H9 (cell line): ENCODE results near the gene PTPN2. TPM values are rescaled to one million over a fixed set of nuclear protein-coding genes. Genes with fewer than 3 reads are reported as not detected.

ENCODE experiments used
- DNase-seq: peaks from one replicate; pipeline ENCODE4 v3.0.0-alpha.2; 2017
- H2AFZ ChIP-seq: one replicate; pipeline ENCODE4 v1.6.1; 2013; ENCODE audit warnings: mild to moderate bottlenecking, low read length, control low read depth, moderate library complexity
- H2AK5ac ChIP-seq: 2 replicates; pipeline ENCODE4 v1.6.1; 2013; ENCODE audit warnings: low read length, control low read depth, mixed read lengths; ENCODE audit not compliant: insufficient read length
- H2BK120ac ChIP-seq: one replicate; pipeline ENCODE4 v1.6.1; 2013; ENCODE audit warnings: low read depth, mild to moderate bottlenecking, low read length, control low read depth, inconsistent platforms; ENCODE audit not compliant: poor library complexity, severe bottlenecking
- H2BK12ac ChIP-seq: 2 replicates; pipeline ENCODE4 v1.6.1; 2013; ENCODE audit warnings: low read length, control low read depth, mixed read lengths, low read depth; ENCODE audit not compliant: insufficient read length
- H2BK15ac ChIP-seq: 2 replicates; pipeline ENCODE4 v1.6.1; 2013; ENCODE audit warnings: low read depth, low read length, control low read depth
- H2BK20ac ChIP-seq: one replicate; pipeline ENCODE4 v1.6.1; 2013; ENCODE audit warnings: low read depth, mild to moderate bottlenecking, low read length, control low read depth, inconsistent platforms; ENCODE audit not compliant: poor library complexity, severe bottlenecking
- H2BK5ac ChIP-seq: 2 replicates; pipeline ENCODE4 v1.6.1; 2013; ENCODE audit warnings: low read length, control low read depth, mixed read lengths; ENCODE audit not compliant: insufficient read length
- H3K14ac ChIP-seq: 2 replicates; pipeline ENCODE4 v1.6.1; 2013; ENCODE audit warnings: low read length, control low read depth; ENCODE audit not compliant: insufficient read depth
- H3K18ac ChIP-seq: 2 replicates; pipeline ENCODE4 v1.6.1; 2013; ENCODE audit warnings: low read depth, mild to moderate bottlenecking, mixed read lengths, low read length, control low read depth; ENCODE audit not compliant: insufficient read length
- H3K23ac ChIP-seq: 2 replicates; pipeline ENCODE4 v1.6.1; 2013; ENCODE audit warnings: low read length, control low read depth, mixed read lengths, low read depth; ENCODE audit not compliant: insufficient read length
- H3K23me2 ChIP-seq: 2 replicates; pipeline ENCODE4 v1.6.1; 2013; ENCODE audit warnings: low read depth, mild to moderate bottlenecking, mixed read lengths, low read length, control low read depth; ENCODE audit not compliant: insufficient read length, poor library complexity, severe bottlenecking
- H3K27ac ChIP-seq: 2 replicates; pipeline ENCODE4 v1.5.1; 2013; ENCODE audit warnings: low read length, control low read depth, mixed read lengths, low read depth; ENCODE audit not compliant: insufficient read length
- H3K27me3 ChIP-seq: 2 replicates; pipeline ENCODE4 v1.6.1; 2013; ENCODE audit warnings: low read length, control low read depth, inconsistent platforms; ENCODE audit not compliant: insufficient read depth
- H3K4ac ChIP-seq: 2 replicates; pipeline ENCODE4 v1.6.1; 2013; ENCODE audit warnings: low read depth, mild to moderate bottlenecking, control low read depth, inconsistent platforms, low read length, moderate library complexity
- H3K4me1 ChIP-seq: 2 replicates; pipeline ENCODE4 v1.6.1; 2013; ENCODE audit warnings: low read length, control low read depth, inconsistent platforms; ENCODE audit not compliant: insufficient read depth
- H3K4me2 ChIP-seq: 2 replicates; pipeline ENCODE4 v1.6.1; 2013; ENCODE audit warnings: low read length, control low read depth, mixed read lengths; ENCODE audit not compliant: insufficient read length, insufficient read depth
- H3K56ac ChIP-seq: 2 replicates; pipeline ENCODE4 v1.6.1; 2013; ENCODE audit warnings: low read depth, mild to moderate bottlenecking, mixed read lengths, low read length, control low read depth; ENCODE audit not compliant: insufficient read length
- H3K79me1 ChIP-seq: 2 replicates; pipeline ENCODE4 v1.6.1; 2013; ENCODE audit warnings: low read depth, mild to moderate bottlenecking, moderate library complexity, low read length, control low read depth, inconsistent platforms; ENCODE audit not compliant: insufficient read depth, poor library complexity, severe bottlenecking
- H3K79me2 ChIP-seq: 2 replicates; pipeline ENCODE4 v1.6.1; 2013; ENCODE audit warnings: low read length, control low read depth, inconsistent platforms; ENCODE audit not compliant: insufficient read depth
- H3K9ac ChIP-seq: 2 replicates; pipeline ENCODE4 v1.6.1; 2013; ENCODE audit warnings: low read length, control low read depth, mixed read lengths; ENCODE audit not compliant: insufficient read length; ENCODE audit errors: extremely low read depth
- H3K9me3 ChIP-seq: one replicate; pipeline ENCODE4 v1.6.1; 2013; ENCODE audit warnings: low read depth, low read length, inconsistent platforms; ENCODE audit not compliant: control insufficient read depth
- H3T11ph ChIP-seq: one replicate; pipeline ENCODE4 v1.6.1; 2013; ENCODE audit warnings: mild to moderate bottlenecking, low read length, control low read depth, inconsistent platforms
- H4K20me1 ChIP-seq: one replicate; pipeline ENCODE4 v1.6.1; 2013; ENCODE audit not compliant: control insufficient read depth, insufficient read length, insufficient read depth
- H4K5ac ChIP-seq: 2 replicates; pipeline ENCODE4 v1.6.1; 2013; ENCODE audit warnings: low read depth, mild to moderate bottlenecking, mixed read lengths, low read length, control low read depth; ENCODE audit not compliant: insufficient read length
- H4K8ac ChIP-seq: replicated peaks from 2 replicates; pipeline ENCODE4 v1.6.1; 2013; ENCODE audit warnings: low read length, control low read depth, mixed read lengths, low read depth; ENCODE audit not compliant: insufficient read length
- H4K91ac ChIP-seq: 2 replicates; pipeline ENCODE4 v1.6.1; 2013; ENCODE audit warnings: low read depth, mild to moderate bottlenecking, moderate library complexity, mixed read lengths, low read length, control low read depth; ENCODE audit not compliant: insufficient read length
- H3K27ac Mint-ChIP-seq, 3 experiments: 2 replicates in 2 of 3; 3 replicates in 1 of 3; pipeline ENCODE4 v1.8.0; 2020 to 2021; ENCODE audit warnings: mixed read lengths in 3 of 3, mild to moderate bottlenecking in 1 of 3, moderate library complexity in 1 of 3
- H3K27me3 Mint-ChIP-seq: 2 replicates; pipeline ENCODE4 v1.8.0; 2021; ENCODE audit warnings: low read depth, mild to moderate bottlenecking, moderate library complexity, mixed read lengths
- H3K36me3 Mint-ChIP-seq, 3 experiments: 2 replicates in 2 of 3; 3 replicates in 1 of 3; pipeline ENCODE4 v1.8.0; 2020 to 2021; ENCODE audit warnings: low read depth in 3 of 3, mixed read lengths in 3 of 3; ENCODE audit not compliant: insufficient read depth in 1 of 3
- H3K4me1 Mint-ChIP-seq, 2 experiments: 2 replicates each; pipeline ENCODE4 v1.8.0; 2020; ENCODE audit warnings: mixed read lengths in 2 of 2
- H3K4me3 Mint-ChIP-seq, 2 experiments: 2 replicates in 1 of 2; 3 replicates in 1 of 2; pipeline ENCODE4 v1.8.0; 2020 to 2021; ENCODE audit warnings: mild to moderate bottlenecking in 2 of 2, mixed read lengths in 2 of 2, moderate library complexity in 1 of 2
- H3K9me3 Mint-ChIP-seq, 2 experiments: 2 replicates in 1 of 2; 3 replicates in 1 of 2; pipeline ENCODE4 v1.8.0; 2020; ENCODE audit warnings: mild to moderate bottlenecking in 2 of 2, mixed read lengths in 2 of 2, moderate library complexity in 1 of 2
- WGBS: extraction: QIAGEN DNeasy Blood & Tissue Kit; methylation state at CpG from one replicate; pipeline ENCODE4 v1.1.7; 2013; ENCODE audit warnings: missing lambda C conversion rate, low lambda C conversion rate, mixed read lengths; ENCODE audit not compliant: insufficient read length; ENCODE audit errors: extremely low coverage; 5-methylcytosine and 5-hydroxymethylcytosine counted together
- total RNA-seq: library from RNA; stranded (reverse); gene quantifications from 2 replicates; pipeline ENCODE4 v1.2.1, GENCODE V29; 2021
- TF ChIP-seq, protein P1 (sequence below): fragments of 200-600 bp; sonication (generic); conservative IDR thresholded peaks from 3 replicates; pipeline ENCODE4 v1.8.0; 2021; ENCODE audit warnings: antibody characterized with exemption, mild to moderate bottlenecking

Gene PTPN2
- total RNA-seq, 1 experiment from 2014 or later = 48.7 TPM

DNA sequence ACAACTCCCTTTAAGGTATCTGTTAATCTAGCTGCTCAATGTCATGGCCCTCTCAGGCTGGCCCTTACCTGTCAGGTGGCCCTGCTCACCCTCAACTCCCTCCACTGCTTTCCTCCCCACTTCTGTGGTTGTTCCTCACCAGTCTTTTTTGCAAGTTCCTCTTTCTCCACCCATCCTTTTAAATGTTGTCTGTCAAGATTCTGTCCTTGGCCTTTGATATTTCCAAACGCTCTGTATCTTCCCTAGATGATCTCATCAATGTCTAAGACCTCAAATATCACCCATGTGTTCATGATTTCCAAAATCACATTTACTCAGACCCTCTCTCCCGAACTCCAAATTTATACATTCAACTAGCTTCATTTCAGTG, 3.5 kb downstream of the PTPN2 start:
- WGBS = 100% methylated on average over 1 of the region's 2 CpGs
- Histone ChIP-seq H3K4ac (no peak overlapping the region), H3T11ph (no peak overlapping the region), H2BK20ac (no peak overlapping the region), H3K4me1 (peaks cover 22% of the 10 kb centered on the region; the same call in 1 of the 2 replicates), H3K23me2 (peaks cover 10% of the 10 kb centered on the region), H4K8ac (no peak overlapping the region), H3K23ac (no peak overlapping the region), H2BK12ac (no peak overlapping the region), H4K5ac (no peak overlapping the region), H3K79me1 (peaks cover 16% of the 10 kb centered on the region), H3K9me3 (no peaks in the 10 kb centered on the region), H3K79me2 (peaks cover 45% of the 10 kb centered on the region; the same call in 1 of the 2 replicates), H3K14ac (no peak overlapping the region), H2BK120ac (no peak overlapping the region), H3K56ac (no peak overlapping the region), H3K9ac (no peak overlapping the region), H3K27ac (no peak overlapping the region), H2BK15ac (no peak overlapping the region), H2AFZ (no peak overlapping the region), H4K91ac (no peak overlapping the region), H3K27me3 (no peaks in the 10 kb centered on the region), H3K18ac (no peak overlapping the region), H2AK5ac (no peak overlapping the region), H3K4me2 (no peak overlapping the region), H4K20me1 (peaks cover 2% of the 10 kb centered on the region), H2BK5ac (no peak overlapping the region)
- Mint-ChIP-seq H3K27ac (peak overlapping the region in 1 of 3 experiments; percentile 31; a peak in 1 of 7 replicates), H3K4me3 (peak overlapping the region in 1 of 2 experiments; percentile 31; a peak in 2 of 5 replicates), H3K4me1 (peaks cover 59 to 61% of the 10 kb centered on the region in 2 experiments), H3K9me3 (peaks cover 0 to 5% of the 10 kb centered on the region in 2 experiments; a peak in 3 of 5 replicates), H3K27me3 (no peaks in the 10 kb centered on the region; the same call in 1 of the 2 replicates), H3K36me3 (peaks cover 0 to 12% (median 8%) of the 10 kb centered on the region in 3 experiments; a peak in 6 of 7 replicates)
- no peak for DNase-seq
- TF ChIP-seq, protein P1, sequence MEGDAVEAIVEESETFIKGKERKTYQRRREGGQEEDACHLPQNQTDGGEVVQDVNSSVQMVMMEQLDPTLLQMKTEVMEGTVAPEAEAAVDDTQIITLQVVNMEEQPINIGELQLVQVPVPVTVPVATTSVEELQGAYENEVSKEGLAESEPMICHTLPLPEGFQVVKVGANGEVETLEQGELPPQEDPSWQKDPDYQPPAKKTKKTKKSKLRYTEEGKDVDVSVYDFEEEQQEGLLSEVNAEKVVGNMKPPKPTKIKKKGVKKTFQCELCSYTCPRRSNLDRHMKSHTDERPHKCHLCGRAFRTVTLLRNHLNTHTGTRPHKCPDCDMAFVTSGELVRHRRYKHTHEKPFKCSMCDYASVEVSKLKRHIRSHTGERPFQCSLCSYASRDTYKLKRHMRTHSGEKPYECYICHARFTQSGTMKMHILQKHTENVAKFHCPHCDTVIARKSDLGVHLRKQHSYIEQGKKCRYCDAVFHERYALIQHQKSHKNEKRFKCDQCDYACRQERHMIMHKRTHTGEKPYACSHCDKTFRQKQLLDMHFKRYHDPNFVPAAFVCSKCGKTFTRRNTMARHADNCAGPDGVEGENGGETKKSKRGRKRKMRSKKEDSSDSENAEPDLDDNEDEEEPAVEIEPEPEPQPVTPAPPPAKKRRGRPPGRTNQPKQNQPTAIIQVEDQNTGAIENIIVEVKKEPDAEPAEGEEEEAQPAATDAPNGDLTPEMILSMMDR = no peak
